ENCODE data around the gene ABCD1. TPM values are rescaled to one million over a fixed set of nuclear protein-coding genes. Genes with fewer than 3 reads are reported as not detected.

The ABCD1 gene
- total RNA-seq, 1 donor from 2014 or later, result 53.8 TPM

DNA sequence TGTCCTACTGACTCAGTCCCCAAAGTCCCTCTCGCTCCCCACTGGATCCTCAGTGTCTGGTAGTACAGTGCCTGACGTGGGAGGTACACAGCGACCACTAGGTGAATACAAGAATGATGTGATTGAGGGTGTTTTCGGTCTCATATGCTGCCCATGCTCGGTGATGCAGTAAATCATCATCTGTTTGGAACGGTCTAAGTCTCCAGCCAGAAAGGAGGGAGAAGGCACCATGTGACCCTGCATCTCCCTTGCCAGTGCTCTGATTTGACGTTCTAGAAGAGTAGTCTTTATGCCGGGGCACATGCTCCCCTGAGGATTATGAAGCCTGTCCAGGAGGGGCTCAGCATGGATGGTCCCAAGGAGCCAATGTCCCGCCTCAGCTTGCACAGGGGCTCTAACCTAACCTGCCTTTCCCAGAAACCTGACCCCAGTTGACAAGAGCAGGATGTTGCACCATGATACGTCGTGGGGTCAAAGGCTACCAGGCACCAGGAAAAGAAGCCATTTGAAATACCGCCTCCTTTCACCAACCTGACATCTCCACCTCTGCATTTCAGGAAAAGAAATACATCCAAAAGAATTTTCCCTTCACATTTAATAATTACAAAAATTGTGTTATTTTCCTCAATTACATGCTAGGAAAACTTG, 25.6 kb downstream of the ABCD1 start:
- no peak for DNase-seq (ENCODE audit: low read depth)

GRCh38 chrX:153755136-153755535, 30.5 kb downstream of the ABCD1 start:
- DNase-seq (ENCODE audit: low read depth), result no peak

- DNase-seq (ENCODE audit: low read depth), result no peak
Measured at GRCh38 chrX:153761863-153762262, 37.2 kb downstream of the ABCD1 start.

DNA sequence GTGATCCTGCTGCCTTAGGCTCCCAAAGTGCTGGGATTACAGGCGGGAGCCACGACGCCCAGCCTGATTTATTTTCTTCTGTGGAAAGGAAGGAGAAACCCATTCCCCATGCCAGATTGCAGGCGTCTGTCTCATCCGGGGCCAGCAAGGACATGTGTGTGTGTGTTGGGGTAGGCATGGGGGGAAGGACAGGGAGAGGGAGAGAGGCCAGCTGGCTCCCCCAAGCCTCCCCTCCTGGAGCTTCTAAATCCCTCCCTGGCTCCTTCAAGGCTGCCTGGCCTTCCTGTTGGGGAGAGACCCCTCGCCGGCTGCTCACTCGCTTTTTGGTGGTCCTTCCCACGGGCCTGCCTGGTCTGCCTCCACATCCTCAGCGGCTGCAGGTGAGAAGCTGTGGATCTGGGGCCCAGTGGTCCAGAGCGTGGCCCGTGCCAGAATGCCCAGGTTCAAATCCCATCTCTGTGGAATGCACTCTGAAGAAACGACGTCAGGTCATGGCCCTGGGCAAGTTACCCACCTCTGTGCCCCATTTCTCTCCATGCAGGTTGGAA, 38.0 kb downstream of the ABCD1 start:
- DNase-seq (ENCODE audit: low read depth), result no peak

- DNase-seq (ENCODE audit: low read depth), result no peak
Measured at GRCh38 chrX:153763298-153763932, 38.8 kb downstream of the ABCD1 start.

DNA sequence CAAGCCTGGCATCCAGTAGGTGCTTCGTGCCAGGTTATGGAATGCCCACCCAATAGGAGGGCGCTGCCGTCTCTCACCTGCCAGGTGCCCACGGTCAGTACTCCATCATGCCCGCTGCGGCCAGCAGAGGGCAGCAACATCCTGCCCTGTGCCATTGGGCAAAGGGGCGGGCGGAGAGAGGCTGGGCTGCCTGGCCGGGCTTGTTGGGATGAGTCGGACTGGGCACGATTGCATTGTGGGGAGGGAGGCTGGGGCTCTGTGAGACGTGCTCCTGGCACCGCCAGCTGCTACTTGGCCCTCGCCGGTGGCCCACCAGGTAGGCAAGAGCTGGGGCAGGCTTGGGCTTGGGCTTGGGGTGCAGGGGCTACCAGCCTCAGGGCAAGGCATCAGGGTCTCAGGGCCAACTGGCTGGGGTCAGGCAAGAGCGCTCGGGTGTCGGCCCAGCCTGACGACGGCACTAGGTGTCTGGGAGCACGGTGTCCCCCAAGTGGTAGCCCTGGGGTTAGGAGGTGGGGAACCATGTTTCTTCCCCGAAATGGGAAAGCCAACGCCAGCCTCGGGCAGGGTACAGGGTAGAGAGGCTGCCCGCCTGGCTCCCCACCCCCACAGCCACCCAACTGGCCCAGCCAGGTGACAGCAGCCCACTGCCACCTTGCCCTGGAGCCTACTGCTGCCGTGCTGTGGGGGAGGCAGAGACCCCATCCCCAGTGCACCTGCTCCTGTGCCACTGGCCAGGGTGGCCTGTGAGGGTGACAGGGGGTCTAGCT, 39.5 kb downstream of the ABCD1 start, which contains the start of gene PLXNB3:
Gene PLXNB3 (plus strand): TSS at position 261 of the 767 bp plus-strand sequence. CDS start 1,287 bp downstream, outside the sequence.
- peak; percentile 77 for DNase-seq (ENCODE audit: low read depth)

DNA sequence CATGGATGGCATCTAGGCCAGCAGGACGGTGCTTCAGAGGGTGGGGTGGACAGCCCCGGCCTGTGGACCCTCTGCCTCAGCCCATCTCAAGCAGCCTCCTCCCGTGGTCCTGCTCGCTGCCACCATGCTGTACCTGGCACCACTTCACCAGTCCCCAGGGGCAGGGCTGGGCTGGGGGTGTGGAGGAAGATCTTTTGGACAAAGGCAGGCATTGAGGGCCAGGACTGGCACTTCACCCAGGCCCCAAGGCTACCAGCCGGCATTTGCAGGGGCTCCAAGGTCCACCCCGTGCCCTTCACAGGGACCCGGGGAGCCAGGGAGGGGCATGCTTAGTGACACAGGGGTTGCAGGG, 40.1 kb downstream of the ABCD1 start:
- DNase-seq (ENCODE audit: low read depth), result no peak

GRCh38 chrX:153765138-153766079, 40.8 kb downstream of the ABCD1 start:
- DNase-seq (ENCODE audit: low read depth), result peak; percentile 41

DNA sequence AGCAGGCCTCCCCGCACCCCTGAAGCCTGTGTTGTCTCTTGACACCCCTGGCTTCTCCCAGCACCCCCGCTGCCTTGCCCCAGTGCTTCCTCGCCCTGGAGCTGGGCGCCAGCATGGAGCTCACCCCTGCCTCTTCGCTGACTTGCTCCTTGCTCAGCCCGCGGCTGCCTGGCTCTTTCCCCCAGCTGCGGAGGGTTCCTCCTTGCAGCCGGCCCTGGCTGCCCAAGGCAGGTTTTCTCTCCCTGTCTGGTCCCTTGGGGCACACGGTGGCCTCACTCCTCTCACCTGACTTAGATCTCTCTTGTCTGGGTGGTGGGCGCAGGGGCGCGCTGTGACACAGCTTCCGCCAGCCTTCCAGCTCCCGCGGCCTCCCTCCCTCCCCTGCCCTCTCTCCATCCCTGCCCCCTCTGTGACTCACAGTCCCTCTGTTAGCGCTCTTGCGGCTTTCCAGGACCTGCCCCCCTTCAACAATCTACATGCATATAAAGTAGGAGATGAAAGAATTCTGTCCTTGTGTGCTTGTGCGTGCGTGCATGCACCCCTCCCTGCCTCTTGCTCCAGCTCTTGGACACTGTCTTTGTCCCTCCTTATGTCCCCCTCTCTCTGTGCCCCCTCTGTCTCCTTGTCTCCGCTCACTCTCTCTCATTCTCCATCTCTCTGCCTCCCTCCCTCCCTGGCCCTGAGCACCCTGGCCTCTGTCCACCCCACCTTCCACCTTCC, 41.6 kb downstream of the ABCD1 start:
- peak; percentile 36 for DNase-seq (ENCODE audit: low read depth)

DNA sequence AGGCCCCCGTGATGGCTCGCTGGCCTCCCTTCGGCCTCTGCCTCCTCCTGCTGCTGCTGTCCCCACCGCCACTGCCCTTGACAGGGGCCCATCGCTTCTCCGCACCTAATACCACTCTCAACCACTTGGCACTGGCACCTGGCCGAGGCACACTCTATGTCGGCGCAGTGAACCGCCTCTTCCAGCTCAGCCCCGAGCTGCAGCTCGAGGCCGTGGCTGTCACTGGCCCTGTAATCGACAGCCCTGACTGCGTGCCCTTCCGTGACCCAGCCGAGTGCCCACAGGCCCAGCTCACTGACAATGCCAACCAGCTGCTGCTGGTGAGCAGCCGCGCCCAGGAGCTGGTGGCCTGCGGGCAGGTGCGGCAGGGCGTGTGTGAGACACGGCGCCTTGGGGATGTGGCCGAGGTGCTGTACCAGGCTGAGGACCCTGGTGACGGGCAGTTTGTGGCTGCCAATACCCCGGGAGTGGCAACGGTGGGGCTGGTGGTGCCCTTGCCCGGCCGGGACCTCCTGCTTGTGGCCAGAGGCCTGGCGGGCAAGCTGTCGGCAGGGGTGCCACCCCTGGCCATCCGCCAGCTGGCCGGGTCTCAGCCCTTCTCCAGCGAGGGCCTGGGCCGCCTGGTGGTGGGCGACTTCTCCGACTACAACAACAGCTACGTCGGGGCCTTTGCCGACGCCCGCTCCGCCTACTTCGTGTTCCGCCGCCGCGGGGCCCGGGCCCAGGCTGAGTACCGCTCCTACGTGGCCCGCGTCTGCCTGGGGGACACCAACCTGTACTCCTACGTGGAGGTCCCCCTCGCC, 42.4 kb downstream of the ABCD1 start:
- DNase-seq (ENCODE audit: low read depth), result peak; percentile 41

GRCh38 chrX:153767674-153768055, 43.0 kb downstream of the ABCD1 start:
- DNase-seq (ENCODE audit: low read depth), result no peak

DNA sequence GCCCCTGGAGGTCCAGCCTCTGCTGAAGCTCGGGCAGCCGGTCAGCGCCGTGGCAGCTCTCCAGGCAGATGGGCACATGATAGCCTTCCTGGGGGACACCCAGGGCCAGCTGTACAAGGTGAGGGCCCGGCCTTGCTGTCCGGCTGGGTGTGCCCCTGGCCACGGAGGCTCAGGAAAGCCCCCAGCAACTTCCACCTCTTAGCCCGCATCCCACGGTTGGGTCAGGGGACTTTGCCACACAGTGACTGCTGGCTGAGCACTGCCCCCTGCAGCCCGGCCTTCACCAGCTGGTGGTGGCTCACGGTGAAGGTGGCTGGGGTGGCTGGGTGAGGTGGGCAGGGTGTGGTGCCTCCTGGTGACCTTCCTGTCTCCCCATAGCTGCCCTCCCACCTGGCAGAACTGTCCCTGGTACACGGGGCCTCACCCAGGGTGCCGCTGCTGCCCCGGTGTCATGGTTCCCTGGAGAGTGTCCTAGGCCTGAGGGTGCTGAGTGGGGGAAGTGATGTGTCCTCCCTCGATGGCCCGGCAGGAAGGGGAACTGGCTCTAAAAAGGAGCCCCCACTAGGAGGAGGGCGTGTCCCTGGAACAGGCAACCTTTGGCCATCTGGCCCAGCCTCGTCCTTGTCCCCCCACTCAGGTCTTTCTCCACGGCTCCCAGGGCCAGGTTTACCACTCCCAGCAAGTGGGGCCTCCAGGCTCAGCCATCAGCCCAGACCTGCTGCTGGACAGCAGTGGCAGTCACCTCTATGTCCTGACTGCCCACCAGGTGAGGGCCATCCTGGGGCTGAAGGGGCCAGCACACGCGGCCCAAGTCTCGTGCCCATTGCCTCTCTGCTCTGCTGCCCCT, 43.9 kb downstream of the ABCD1 start:
- no peak for DNase-seq (ENCODE audit: low read depth)

GRCh38 chrX:153769158-153769864, 44.7 kb downstream of the ABCD1 start:
- DNase-seq (ENCODE audit: low read depth), result no peak

DNA sequence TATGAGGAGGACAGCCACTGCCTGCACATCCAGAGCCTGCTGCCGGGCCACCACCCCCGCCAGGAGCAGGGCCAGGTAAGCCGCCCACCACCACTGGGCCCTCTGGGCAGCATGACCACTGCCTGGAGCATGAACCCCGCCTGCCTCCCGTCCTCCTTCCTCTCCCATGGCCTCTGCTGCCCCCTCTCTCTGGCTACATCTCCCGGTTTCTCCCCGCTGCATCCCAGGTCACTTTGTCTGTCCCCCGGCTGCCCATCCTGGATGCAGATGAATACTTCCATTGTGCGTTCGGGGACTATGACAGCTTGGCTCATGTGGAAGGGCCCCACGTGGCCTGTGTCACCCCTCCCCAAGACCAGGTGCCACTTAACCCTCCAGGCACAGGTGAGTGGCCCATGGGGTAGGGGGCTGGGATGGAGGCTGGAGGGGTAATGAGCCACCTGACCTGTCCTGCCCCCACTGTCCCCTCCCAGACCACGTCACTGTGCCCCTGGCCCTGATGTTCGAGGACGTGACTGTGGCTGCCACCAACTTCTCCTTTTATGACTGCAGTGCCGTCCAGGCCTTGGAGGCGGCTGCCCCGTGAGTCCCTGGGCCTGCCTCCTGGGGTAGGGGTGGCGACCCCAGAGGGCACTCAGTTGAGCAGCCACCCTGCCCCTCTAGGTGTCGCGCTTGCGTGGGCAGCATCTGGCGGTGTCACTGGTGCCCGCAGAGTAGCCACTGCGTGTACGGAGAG, 45.4 kb downstream of the ABCD1 start:
- DNase-seq (ENCODE audit: low read depth), result no peak

GRCh38 chrX:153770601-153771414, 46.2 kb downstream of the ABCD1 start:
- DNase-seq (ENCODE audit: low read depth), result no peak
